ENCODE results near the gene OPALIN.

Gene OPALIN

GRCh38 chr10:96306516-96306915 is 52.3 kb downstream of the OPALIN start:
- peak in 35 of 58 donors; percentile 2 to 57 (median 15) for DNase-seq

DNA sequence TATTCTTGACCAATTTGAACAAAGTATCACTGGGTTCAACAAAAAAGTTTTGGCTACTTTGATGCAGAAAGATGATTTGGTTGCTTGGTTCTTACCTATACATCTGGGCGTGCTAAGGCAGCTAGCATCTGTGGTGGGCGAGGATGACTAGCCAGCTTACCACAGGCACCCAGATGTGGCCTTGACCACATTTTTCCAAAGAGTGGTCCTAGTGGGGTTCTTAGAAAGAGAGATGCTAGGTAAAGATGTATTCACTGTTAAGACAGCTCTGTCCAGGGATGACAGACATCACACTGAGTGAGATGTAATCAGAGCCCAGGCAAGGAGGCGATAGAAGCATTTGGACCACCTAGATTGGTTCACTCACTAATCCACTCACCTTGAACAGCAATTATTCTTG is 53.8 kb downstream of the OPALIN start:
- DNase-seq: no peak

DNA sequence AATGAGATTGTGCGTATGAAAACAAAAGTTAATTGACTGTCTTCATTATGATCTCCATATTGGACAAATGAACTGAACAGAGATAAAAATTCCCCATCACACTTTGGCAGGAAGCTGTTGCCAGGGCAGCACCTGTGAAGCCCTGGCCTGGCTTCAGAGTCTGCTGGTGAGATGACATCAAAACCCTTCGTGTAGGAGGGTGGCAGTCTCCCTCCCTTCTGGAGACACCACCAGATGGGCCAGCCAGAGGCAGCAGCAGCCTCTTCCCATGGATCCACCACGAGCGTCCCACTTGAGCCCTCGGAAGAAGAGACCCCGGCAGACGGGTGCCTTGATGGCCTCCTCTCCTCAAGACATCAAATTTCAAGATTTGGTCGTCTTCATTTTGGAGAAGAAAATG is 54.6 kb downstream of the OPALIN start, which contains the start of gene DNTT:
Gene DNTT, plus strand, starts transcription at position 205 of the 400 bp plus-strand sequence. Its CDS starts 64 bp downstream, at position 269.
- no peak for DNase-seq

GRCh38 chr10:96301616-96302015 is 57.2 kb downstream of the OPALIN start:
- no peak for DNase-seq

DNA sequence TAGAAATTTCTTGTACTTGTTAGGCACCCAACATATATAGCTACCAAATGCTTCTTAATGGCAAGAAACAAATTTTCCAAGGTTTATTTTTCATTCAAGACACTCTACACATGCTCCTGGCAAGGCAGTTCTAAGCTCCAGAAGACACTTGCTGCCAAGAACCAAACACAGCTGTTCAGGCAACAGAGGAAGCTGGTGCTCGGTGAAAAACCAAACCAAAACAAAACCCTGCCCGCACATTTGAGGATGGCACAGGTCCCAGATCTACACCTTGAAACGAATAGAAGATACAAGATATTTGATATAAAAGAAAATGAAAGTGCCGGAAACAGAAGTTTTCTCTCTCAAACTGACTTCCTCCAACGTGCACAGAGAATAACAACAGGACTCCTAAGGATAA is 59.4 kb downstream of the OPALIN start:
- DNase-seq: peak in 10 of 58 donors; percentile 2 to 46 (median 6)

DNA sequence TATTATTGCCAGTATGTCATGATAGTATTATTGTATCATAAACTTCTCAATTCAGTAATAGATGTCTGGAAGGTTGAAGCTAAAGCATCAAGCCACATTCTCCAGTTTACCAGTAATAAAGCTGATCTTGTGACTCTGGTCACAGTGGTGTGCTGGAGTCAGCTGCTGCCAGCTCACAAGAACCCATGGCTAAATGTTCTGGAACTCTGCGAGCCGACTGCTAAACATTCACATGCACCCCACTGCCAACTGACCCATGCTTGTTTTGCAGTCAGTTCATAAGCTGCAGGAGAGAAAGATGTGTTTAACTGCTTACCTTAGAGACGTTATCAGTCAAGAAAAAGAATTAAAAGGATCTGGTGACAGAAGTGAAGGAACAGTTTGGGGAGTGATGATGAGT is 60.4 kb downstream of the OPALIN start:
- DNase-seq: no peak

DNA sequence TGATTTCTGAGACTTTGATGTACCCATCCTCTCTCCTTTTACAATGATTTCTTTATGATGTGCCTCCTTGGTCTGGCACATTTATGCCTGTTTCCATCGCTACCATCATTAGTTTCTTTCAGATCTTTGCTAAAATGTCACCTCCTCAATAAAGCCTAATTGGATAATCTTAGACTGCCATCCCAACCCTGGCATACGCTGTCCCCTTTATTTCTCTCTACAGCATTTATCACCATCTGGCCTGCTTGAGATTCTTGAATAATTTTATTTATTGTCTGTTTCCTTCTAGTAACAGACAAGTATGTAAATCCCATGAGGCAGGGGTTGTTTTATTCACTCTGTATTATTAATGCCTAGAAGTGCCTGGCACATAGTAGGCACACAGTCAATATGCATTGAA is 61.3 kb downstream of the OPALIN start:
- no peak for DNase-seq

DNA sequence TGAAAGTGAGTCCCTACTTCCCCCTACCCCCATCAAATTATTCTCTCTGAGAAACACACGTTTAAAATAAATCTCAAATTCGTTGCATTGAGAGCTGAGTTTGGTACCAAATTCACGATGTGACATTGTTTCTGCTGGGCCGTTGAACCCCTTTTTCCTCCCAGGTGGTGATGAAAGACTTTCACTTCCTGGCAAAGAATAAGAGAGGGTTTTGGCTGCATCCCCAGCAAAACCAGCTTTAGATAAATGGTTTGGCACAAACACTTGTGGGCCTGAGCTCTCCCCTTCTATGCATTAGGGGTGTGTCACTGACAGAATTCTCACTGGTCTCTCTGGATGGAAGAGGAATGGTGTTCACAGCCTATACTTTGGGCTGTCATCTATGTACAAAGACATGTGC is 63.3 kb downstream of the OPALIN start:
- DNase-seq: no peak

Measured in anterior cingulate cortex (tissue), 58 donors.